Mucosa of stomach (tissue), 1 donor: Measurements from ENCODE around the gene PRTFDC1.

Experiments
- H3K27me3 ChIP-seq: one replicate; pipeline ENCODE4 v1.7.0; 2013; ENCODE audit warnings: mild to moderate bottlenecking, low read length; ENCODE audit not compliant: control insufficient read depth, insufficient read depth
- H3K36me3 ChIP-seq: one replicate; pipeline ENCODE4 v1.7.0; 2013; ENCODE audit warnings: low read length; ENCODE audit not compliant: control insufficient read depth, insufficient read depth
- H3K4me1 ChIP-seq: one replicate; pipeline ENCODE4 v1.7.0; 2013; ENCODE audit warnings: mild to moderate bottlenecking, low read length; ENCODE audit not compliant: control insufficient read depth, insufficient read depth
- H3K4me3 ChIP-seq: one replicate; pipeline ENCODE4 v1.7.0; 2013; ENCODE audit warnings: low read length
- H3K9ac ChIP-seq: one replicate; pipeline ENCODE4 v1.7.0; 2013; ENCODE audit warnings: mild to moderate bottlenecking, low read length, moderate library complexity
- H3K9me3 ChIP-seq: one replicate; pipeline ENCODE4 v1.7.0; 2013; ENCODE audit warnings: mild to moderate bottlenecking, low read length, moderate library complexity; ENCODE audit not compliant: control insufficient read depth
- donor health status: Pancreatic carcinoma.

Gene PRTFDC1

DNA sequence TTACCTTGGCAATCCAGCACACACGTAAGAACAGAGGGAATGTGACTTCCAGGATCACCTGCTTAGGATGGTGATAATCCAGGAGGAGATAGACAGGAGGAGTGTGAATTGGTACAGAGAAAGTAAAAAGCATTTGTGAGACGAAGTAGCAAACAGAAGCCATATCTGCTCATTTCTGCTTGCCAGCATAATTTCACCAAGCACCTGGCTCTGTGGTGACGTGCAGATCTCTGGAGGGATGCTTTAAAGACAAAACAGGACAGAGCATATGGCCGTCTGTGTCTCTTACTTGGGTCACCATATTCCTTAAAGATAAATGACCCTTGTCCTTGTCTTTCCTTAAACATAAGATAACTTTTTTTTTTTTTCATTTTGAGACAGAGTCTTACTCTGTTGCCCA lies 138.6 kb downstream of the PRTFDC1 start:
- Histone ChIP-seq H3K4me3 (no peak overlapping the region), H3K4me1 (no peaks in the 10 kb centered on the region), H3K36me3 (no peaks in the 10 kb centered on the region), H3K27me3 (no peaks in the 10 kb centered on the region), H3K9ac (no peak overlapping the region), H3K9me3 (no peaks in the 10 kb centered on the region)

GRCh38 chr10:24806262-24806661 lies 146.1 kb downstream of the PRTFDC1 start:
- no peaks in the 10 kb centered on the region for H3K4me1 ChIP-seq
- no peaks in the 10 kb centered on the region for H3K9me3 ChIP-seq
- H3K9ac ChIP-seq = no peak overlapping the region
- no peak overlapping the region for H3K4me3 ChIP-seq
- H3K36me3 ChIP-seq = no peaks in the 10 kb centered on the region
- H3K27me3 ChIP-seq = no peaks in the 10 kb centered on the region

DNA sequence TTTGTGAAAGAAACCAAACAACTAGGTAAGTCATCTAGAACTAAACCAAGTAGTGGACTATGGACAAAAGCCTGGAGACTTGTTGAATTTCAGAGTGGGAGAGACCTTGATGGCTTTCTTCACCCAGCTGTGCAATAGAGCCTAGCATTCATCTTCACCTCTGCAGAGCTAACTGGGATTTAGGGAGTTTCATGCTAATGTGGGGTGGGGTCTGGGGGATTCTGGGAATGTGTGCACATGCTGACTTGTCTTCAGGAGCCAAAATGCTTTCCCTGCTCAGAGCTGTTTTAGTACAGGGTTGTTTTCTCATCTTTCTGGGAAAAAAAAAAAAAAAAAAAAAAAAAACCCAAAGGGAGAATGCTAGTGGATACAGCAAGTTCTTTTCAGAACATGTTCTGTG lies 147.4 kb downstream of the PRTFDC1 start:
- no peaks in the 10 kb centered on the region for H3K36me3 ChIP-seq
- H3K27me3 ChIP-seq = no peaks in the 10 kb centered on the region

DNA sequence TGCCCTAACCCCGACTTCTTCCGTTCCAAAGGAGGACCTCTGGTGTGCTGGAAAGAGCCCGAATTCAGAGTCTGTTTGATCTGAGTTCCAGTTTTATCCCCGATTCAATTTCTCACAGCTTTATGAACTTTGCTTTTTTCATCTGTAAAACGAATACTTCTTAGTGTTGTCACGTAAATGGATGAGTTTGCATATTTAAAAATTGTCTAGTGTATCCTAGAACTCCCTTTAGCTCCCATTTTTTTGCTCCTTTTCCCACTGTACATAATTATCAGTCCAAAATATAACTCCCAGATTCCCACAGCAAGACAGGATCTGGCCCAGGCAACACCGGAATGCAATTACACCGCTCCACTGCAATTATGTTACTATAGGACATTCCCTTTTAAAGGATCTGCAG lies 148.0 kb downstream of the PRTFDC1 start:
- Histone ChIP-seq H3K9me3 (no peaks in the 10 kb centered on the region), H3K4me1 (no peaks in the 10 kb centered on the region), H3K4me3 (no peak overlapping the region), H3K27me3 (no peaks in the 10 kb centered on the region), H3K9ac (no peak overlapping the region), H3K36me3 (no peaks in the 10 kb centered on the region)

More for the DNA sequence above, 147.4 kb downstream of the PRTFDC1 start:
- H3K4me1 ChIP-seq = no peaks in the 10 kb centered on the region
- no peaks in the 10 kb centered on the region for H3K9me3 ChIP-seq
- no peak overlapping the region for H3K4me3 ChIP-seq
- no peak overlapping the region for H3K9ac ChIP-seq

DNA sequence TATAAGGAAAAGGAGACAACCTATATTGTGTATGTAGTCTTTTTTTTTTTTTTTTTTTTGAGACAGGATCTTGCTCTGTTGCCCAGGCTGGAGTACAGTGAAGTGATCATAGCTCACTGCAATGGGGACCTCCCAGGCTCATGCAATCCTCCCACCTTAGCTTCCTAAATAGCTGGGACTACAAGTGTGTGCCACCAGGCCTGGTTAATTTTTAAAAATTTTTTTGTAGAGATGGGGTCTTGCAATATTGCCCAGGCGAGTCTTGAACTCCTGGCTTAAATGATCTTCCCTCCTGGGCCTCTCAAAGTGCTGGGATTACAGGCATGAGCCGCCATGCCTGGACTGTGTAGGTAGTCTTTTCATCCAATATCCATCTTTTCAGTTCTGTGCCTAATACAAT lies 150.0 kb downstream of the PRTFDC1 start:
- Histone ChIP-seq H3K9ac (no peak overlapping the region), H3K27me3 (no peaks in the 10 kb centered on the region), H3K9me3 (no peaks in the 10 kb centered on the region), H3K4me3 (no peak overlapping the region), H3K4me1 (no peaks in the 10 kb centered on the region), H3K36me3 (no peaks in the 10 kb centered on the region)

GRCh38 chr10:24800861-24801260 lies 151.5 kb downstream of the PRTFDC1 start:
- H3K36me3 ChIP-seq = no peaks in the 10 kb centered on the region
- no peaks in the 10 kb centered on the region for H3K4me1 ChIP-seq
- H3K9me3 ChIP-seq = no peaks in the 10 kb centered on the region
- no peak overlapping the region for H3K9ac ChIP-seq
- no peak overlapping the region for H3K4me3 ChIP-seq
- H3K27me3 ChIP-seq = no peaks in the 10 kb centered on the region
